Suprapubic skin (tissue), 4 donors: ENCODE data around the gene AHRR. TPM values are rescaled to one million over a fixed set of nuclear protein-coding genes. Genes with fewer than 3 reads are reported as not detected.
"Not testable (repeated sequence)": the region's sequence is repeated elsewhere in the genome, so short reads cannot be mapped to it uniquely, and the experiment has no call there.

Experiments
- DNase-seq, 2 donors: peaks; one replicate each; pipeline ENCODE4 v3.0.0-alpha.2; 2019; ENCODE audit warnings: low spot score in 2 of 2
- H3K27ac ChIP-seq: fragments of 200-600 bp; sonication (generic); one replicate; pipeline ENCODE4 v1.5.1; 2019
- H3K27me3 ChIP-seq: fragments of 200-600 bp; sonication (generic); one replicate; pipeline ENCODE4 v1.5.1; 2019
- H3K36me3 ChIP-seq: fragments of 200-600 bp; sonication (generic); one replicate; pipeline ENCODE4 v1.5.1; 2019
- H3K4me1 ChIP-seq: fragments of 200-600 bp; sonication (generic); one replicate; pipeline ENCODE4 v1.5.1; 2019
- H3K4me3 ChIP-seq: fragments of 200-600 bp; sonication (generic); one replicate; pipeline ENCODE4 v1.5.1; 2019; ENCODE audit warnings: mild to moderate bottlenecking
- H3K9me3 ChIP-seq: fragments of 200-600 bp; sonication (generic); one replicate; pipeline ENCODE4 v1.5.1; 2019
- CTCF ChIP-seq, 2 donors: fragments of 200-600 bp in 1 of 2; fragments of 450-650 bp in 1 of 2; sonication (generic) in 1 of 2; IDR thresholded peaks; one replicate each; pipeline ENCODE4 v1.5.1; 2016 to 2019; ENCODE audit warnings: antibody characterized with exemption in 2 of 2, mild to moderate bottlenecking in 1 of 2, moderate library complexity in 1 of 2
- EP300 ChIP-seq: sonication (generic); formaldehyde crosslinking; IDR thresholded peaks from one replicate; pipeline ENCODE4 v1.6.1; 2017; ENCODE audit warnings: antibody characterized with exemption
- POLR2A ChIP-seq, 2 donors: fragments of 450-650 bp; IDR thresholded peaks; one replicate each; pipeline ENCODE4 v1.6.1; 2017; ENCODE audit warnings: antibody characterized with exemption in 2 of 2, mild to moderate bottlenecking in 2 of 2, moderate library complexity in 2 of 2
- POLR2AphosphoS5 ChIP-seq, 3 donors: sonication (generic); formaldehyde crosslinking; IDR thresholded peaks; one replicate each; pipeline ENCODE4 v1.6.1; 2017; ENCODE audit warnings: antibody characterized with exemption in 3 of 3
- WGBS: methylation state at CpG from one replicate; pipeline ENCODE4 v1.1.5; 2018; 5-methylcytosine and 5-hydroxymethylcytosine counted together
- total RNA-seq, 4 donors: library from RNA; depleted of rRNA; stranded (reverse); fragments of >200 nt; gene quantifications; one replicate each; pipeline ENCODE4 v1.1.0, GENCODE V29; 2016

Gene AHRR
- total RNA-seq, 4 donors from 2014 or later: 3.0 to 10.7 (median 4.2) TPM

- no peaks in the 10 kb centered on the region for H3K4me1 ChIP-seq
- H3K4me3 ChIP-seq: no peak overlapping the region
- H3K9me3 ChIP-seq: no peaks in the 10 kb centered on the region
- H3K27me3 ChIP-seq: no peaks in the 10 kb centered on the region
- 80% methylated on average over 18 of the region's 27 CpGs for WGBS
- peaks cover 58% of the 10 kb centered on the region for H3K36me3 ChIP-seq
- no peak overlapping the region for H3K27ac ChIP-seq
- TF ChIP-seq POLR2A (IDR thresholded peaks at IDR 0.05): no peak
- no peak for TF ChIP-seq EP300
- no peak for TF ChIP-seq CTCF (IDR thresholded peaks at IDR 0.05)
- no peak for TF ChIP-seq POLR2AphosphoS5 (IDR thresholded peaks at IDR 0.05)
- DNase-seq: peak; percentile 35 to 61
Observed at GRCh38 chr5:307794-308579, 13.5 kb upstream of the AHRR start.

GRCh38 chr5:308672-309271 is 12.7 kb upstream of the AHRR start:
- Histone ChIP-seq H3K4me3 (no peak overlapping the region), H3K36me3 (peaks cover 61% of the 10 kb centered on the region)

GRCh38 chr5:309831-310230 is 11.7 kb upstream of the AHRR start:
- H3K4me3 ChIP-seq, H3K27me3 ChIP-seq, H3K27ac ChIP-seq, H3K9me3 ChIP-seq, H3K4me1 ChIP-seq: not testable (repeated sequence)
- 100% methylated on average over 1 of the region's 21 CpGs for WGBS
- DNase-seq: peak in 1 of 2 donors; percentile 19
- peaks cover 72% of the 10 kb centered on the region for H3K36me3 ChIP-seq

More at GRCh38 chr5:308672-309271, 12.7 kb upstream of the AHRR start:
- H3K4me1 ChIP-seq: no peaks in the 10 kb centered on the region
- no peaks in the 10 kb centered on the region for H3K9me3 ChIP-seq
- DNase-seq: peak in 1 of 2 donors; percentile 40
- TF ChIP-seq CTCF (IDR thresholded peaks at IDR 0.05) (no peak), POLR2A (IDR thresholded peaks at IDR 0.05) (no peak), POLR2AphosphoS5 (IDR thresholded peaks at IDR 0.05) (no peak), EP300 (no peak)
- no peak overlapping the region for H3K27ac ChIP-seq
- WGBS: 65% methylated on average over 18 of the region's 18 CpGs
- H3K27me3 ChIP-seq: no peaks in the 10 kb centered on the region

- no peaks in the 10 kb centered on the region for H3K4me1 ChIP-seq
- H3K4me3 ChIP-seq: no peak overlapping the region
- TF ChIP-seq CTCF (IDR thresholded peaks at IDR 0.05) (no peak), EP300 (no peak), POLR2A (IDR thresholded peaks at IDR 0.05) (no peak), POLR2AphosphoS5 (IDR thresholded peaks at IDR 0.05) (no peak)
- H3K27me3 ChIP-seq: no peaks in the 10 kb centered on the region
- H3K27ac ChIP-seq: no peak overlapping the region
- peak in 1 of 2 donors; percentile 28 for DNase-seq
- WGBS: 86% methylated on average over 9 of the region's 9 CpGs
- H3K36me3 ChIP-seq: peaks cover 75% of the 10 kb centered on the region
- no peaks in the 10 kb centered on the region for H3K9me3 ChIP-seq
Observed at GRCh38 chr5:310516-310915, 11.0 kb upstream of the AHRR start.

- DNase-seq: peak in 1 of 2 donors; percentile 42
- H3K4me3 ChIP-seq: no peak overlapping the region
- H3K27me3 ChIP-seq: no peaks in the 10 kb centered on the region
- 75% methylated on average over 16 of the region's 16 CpGs for WGBS
- TF ChIP-seq POLR2AphosphoS5 (IDR thresholded peaks at IDR 0.05): no peak
- no peak for TF ChIP-seq CTCF (IDR thresholded peaks at IDR 0.05)
- TF ChIP-seq EP300: no peak
- TF ChIP-seq POLR2A (IDR thresholded peaks at IDR 0.05): no peak
- no peak overlapping the region for H3K27ac ChIP-seq
- H3K4me1 ChIP-seq: no peaks in the 10 kb centered on the region
- H3K9me3 ChIP-seq: no peaks in the 10 kb centered on the region
- peaks cover 75% of the 10 kb centered on the region for H3K36me3 ChIP-seq
Observed at GRCh38 chr5:310941-311434, 10.5 kb upstream of the AHRR start.
